Nucleus accumbens (tissue), 56 donors: Measurements from ENCODE around the gene NRARP.

Source experiments
- DNase-seq, 56 donors: peaks; one replicate each; lab custom pipeline; 2025; lab: John Stamatoyannopoulos, UW

NRARP gene

GRCh38 chr9:137301081-137301947 lies 757 bp downstream of the NRARP start:
- DNase-seq, result peak in 2 of 56 donors; percentile 17 to 30

- peak in 2 of 56 donors; percentile 32 to 47 for DNase-seq
Observed at GRCh38 chr9:137300567-137301080, 1.4 kb downstream of the NRARP start.

GRCh38 chr9:137299938-137300337 lies 2.1 kb downstream of the NRARP start:
- DNase-seq, result peak in 16 of 56 donors; percentile 13 to 68 (median 49)

GRCh38 chr9:137299203-137299565 lies 2.9 kb downstream of the NRARP start:
- no peak for DNase-seq

- DNase-seq, result peak in 8 of 56 donors; percentile 26 to 68 (median 50)
Observed at GRCh38 chr9:137298401-137299202, 3.5 kb downstream of the NRARP start.

- no peak for DNase-seq
Observed at GRCh38 chr9:137297966-137298365, 4.1 kb downstream of the NRARP start.

- DNase-seq, result no peak
Observed at GRCh38 chr9:137296670-137297664, 5.1 kb downstream of the NRARP start.

- DNase-seq, result no peak
Observed at GRCh38 chr9:137295849-137296669, 6.0 kb downstream of the NRARP start.

- no peak for DNase-seq
Observed at GRCh38 chr9:137295238-137295811, 6.7 kb downstream of the NRARP start.

GRCh38 chr9:137294681-137295237 lies 7.3 kb downstream of the NRARP start:
- DNase-seq, result no peak

- DNase-seq, result no peak
Observed at GRCh38 chr9:137294091-137294680, 7.9 kb downstream of the NRARP start.

GRCh38 chr9:137293482-137294090 lies 8.5 kb downstream of the NRARP start:
- DNase-seq, result no peak

GRCh38 chr9:137293094-137293481 lies 9.0 kb downstream of the NRARP start:
- peak in 4 of 56 donors; percentile 21 to 52 (median 36) for DNase-seq

GRCh38 chr9:137286975-137287383 lies 15.1 kb downstream of the NRARP start:
- DNase-seq, result no peak

- no peak for DNase-seq
Observed at GRCh38 chr9:137281345-137282116, 20.5 kb downstream of the NRARP start.

GRCh38 chr9:137280474-137281344 lies 21.4 kb downstream of the NRARP start:
- no peak for DNase-seq
